Esophagus muscularis mucosa (tissue), 4 donors: ENCODE measurements around the gene MADCAM1. TPM values are rescaled to one million over a fixed set of nuclear protein-coding genes. Genes with fewer than 3 reads are reported as not detected.

Experiments used
- DNase-seq: peaks from one replicate; pipeline ENCODE4 v3.0.0-alpha.2; 2017; ENCODE audit errors: extremely low spot score
- H3K27ac ChIP-seq, 4 donors: fragments of 200-600 bp; sonication (generic); replicated peaks in 1 of 4; 1 replicate in 3 of 4; 2 replicates in 1 of 4; pipeline ENCODE4 v1.5.1; 2016 to 2019; ENCODE audit warnings: mild to moderate bottlenecking in 1 of 4
- H3K27me3 ChIP-seq, 4 donors: fragments of 200-600 bp; sonication (generic); one replicate each; pipeline versions ENCODE4 v1.5.1 to v1.6.0; 2016 to 2019
- H3K36me3 ChIP-seq, 4 donors: fragments of 200-600 bp; sonication (generic); one replicate each; pipeline ENCODE4 v1.5.1; 2016 to 2019
- H3K4me1 ChIP-seq, 4 donors: fragments of 200-600 bp; sonication (generic); one replicate each; pipeline ENCODE4 v1.5.1; 2016 to 2019
- H3K4me3 ChIP-seq, 4 donors: fragments of 200-600 bp; sonication (generic); 1 replicate in 2 of 4; 2 replicates in 2 of 4; pipeline ENCODE4 v1.5.1; 2016 to 2019; ENCODE audit warnings: mild to moderate bottlenecking in 4 of 4, moderate library complexity in 1 of 4
- H3K9me3 ChIP-seq, 4 donors: fragments of 200-600 bp; sonication (generic); 1 replicate in 3 of 4; 2 replicates in 1 of 4; pipeline ENCODE4 v1.5.1; 2016 to 2019
- CTCF ChIP-seq, 3 experiments: fragments of 200-600 bp in 2 of 3; fragments of 450-650 bp in 1 of 3; sonication (generic) in 2 of 3; IDR thresholded peaks; one replicate each; pipeline ENCODE4 v1.5.1; 2017 to 2019; ENCODE audit warnings: antibody characterized with exemption in 3 of 3, mild to moderate bottlenecking in 2 of 3, moderate library complexity in 1 of 3
- EP300 ChIP-seq: sonication (generic); formaldehyde crosslinking; IDR thresholded peaks from one replicate; pipeline ENCODE4 v1.6.1; 2017; ENCODE audit warnings: antibody characterized with exemption
- POLR2A ChIP-seq: fragments of 450-650 bp; IDR thresholded peaks from one replicate; pipeline ENCODE4 v1.6.1; 2017; ENCODE audit warnings: antibody characterized with exemption, moderate library complexity, mild to moderate bottlenecking, low read depth
- POLR2AphosphoS5 ChIP-seq, 2 donors: sonication (generic); formaldehyde crosslinking; IDR thresholded peaks; one replicate each; pipeline ENCODE4 v1.6.1; 2017; ENCODE audit warnings: antibody characterized with exemption in 2 of 2
- WGBS: methylation state at CpG from one replicate; pipeline ENCODE4 v1.1.5; 2018; 5-methylcytosine and 5-hydroxymethylcytosine counted together
- intact Hi-C: fragments of 100-400 bp; cut with DNase I; formaldehyde crosslinking; loops from one replicate; pipeline ENCODE4 v1.15.1; 2023
- total RNA-seq, 4 donors: library from RNA; depleted of rRNA; stranded (reverse); fragments of >200 nt; gene quantifications; one replicate each; pipeline versions ENCODE4 v1.1.0 to v1.2.1, GENCODE V29; 2016

MADCAM1 gene
- total RNA-seq, 4 donors from 2014 or later: 0.17 to 0.42 TPM; not detected in 2

- DNase-seq: no peak
- Histone ChIP-seq H3K4me3 (no peak overlapping the region), H3K27ac (no peak overlapping the region), H3K9me3 (no peaks in the 10 kb centered on the region), H3K36me3 (no peaks in the 10 kb centered on the region), H3K4me1 (peaks cover 12 to 17% (median 17%) of the 10 kb centered on the region in 4 donors), H3K27me3 (peaks cover 0 to 18% (median 0%) of the 10 kb centered on the region in 4 donors)
- intact Hi-C loops: no loop called here
- 94% methylated on average over 3 of the region's 3 CpGs for WGBS
- no peak for TF ChIP-seq CTCF (IDR thresholded peaks at IDR 0.05)
- no peak for TF ChIP-seq EP300
- TF ChIP-seq POLR2A: no peak
- TF ChIP-seq POLR2AphosphoS5 (IDR thresholded peaks at IDR 0.05): no peak
Measured at GRCh38 chr19:465056-465816, 31.1 kb upstream of the MADCAM1 start.

- Histone ChIP-seq H3K9me3 (no peaks in the 10 kb centered on the region), H3K4me3 (no peak overlapping the region), H3K27ac (no peak overlapping the region), H3K4me1 (no peaks in the 10 kb centered on the region), H3K36me3 (no peaks in the 10 kb centered on the region), H3K27me3 (no peaks in the 10 kb centered on the region)
- intact Hi-C loops: no loop called here
- no peak for DNase-seq
- WGBS: 70% methylated on average over 11 of the region's 11 CpGs
- TF ChIP-seq POLR2AphosphoS5 (IDR thresholded peaks at IDR 0.05) (no peak), CTCF (IDR thresholded peaks at IDR 0.05) (no peak), EP300 (no peak), POLR2A (no peak)
Measured at GRCh38 chr19:467554-467953, 28.7 kb upstream of the MADCAM1 start.

GRCh38 chr19:468587-469256 is 27.6 kb upstream of the MADCAM1 start:
- WGBS: 82% methylated on average over 11 of the region's 27 CpGs
- intact Hi-C loops: no loop called here

GRCh38 chr19:469833-470232 is 26.5 kb upstream of the MADCAM1 start:
- 78% methylated on average over 7 of the region's 7 CpGs for WGBS
- TF ChIP-seq CTCF (IDR thresholded peaks at IDR 0.05) (no peak), POLR2A (no peak), POLR2AphosphoS5 (IDR thresholded peaks at IDR 0.05) (no peak), EP300 (no peak)

More at GRCh38 chr19:468587-469256, 27.6 kb upstream of the MADCAM1 start:
- no peak overlapping the region for H3K4me3 ChIP-seq
- no peaks in the 10 kb centered on the region for H3K9me3 ChIP-seq
- H3K36me3 ChIP-seq: no peaks in the 10 kb centered on the region
- H3K27ac ChIP-seq: no peak overlapping the region
- H3K27me3 ChIP-seq: no peaks in the 10 kb centered on the region
- no peaks in the 10 kb centered on the region for H3K4me1 ChIP-seq
- DNase-seq: no peak
- no peak for TF ChIP-seq CTCF (IDR thresholded peaks at IDR 0.05)
- no peak for TF ChIP-seq EP300
- no peak for TF ChIP-seq POLR2A
- no peak for TF ChIP-seq POLR2AphosphoS5 (IDR thresholded peaks at IDR 0.05)

More at GRCh38 chr19:469833-470232, 26.5 kb upstream of the MADCAM1 start:
- H3K9me3 ChIP-seq: no peaks in the 10 kb centered on the region
- no peak overlapping the region for H3K4me3 ChIP-seq
- intact Hi-C loops: no loop called here
- no peak for DNase-seq
- H3K27me3 ChIP-seq: no peaks in the 10 kb centered on the region
- no peak overlapping the region for H3K27ac ChIP-seq
- H3K4me1 ChIP-seq: peaks cover 0 to 1% (median 0%) of the 10 kb centered on the region in 4 donors
- H3K36me3 ChIP-seq: no peaks in the 10 kb centered on the region
